ENCODE results near the gene LPP.

The LPP gene

DNA sequence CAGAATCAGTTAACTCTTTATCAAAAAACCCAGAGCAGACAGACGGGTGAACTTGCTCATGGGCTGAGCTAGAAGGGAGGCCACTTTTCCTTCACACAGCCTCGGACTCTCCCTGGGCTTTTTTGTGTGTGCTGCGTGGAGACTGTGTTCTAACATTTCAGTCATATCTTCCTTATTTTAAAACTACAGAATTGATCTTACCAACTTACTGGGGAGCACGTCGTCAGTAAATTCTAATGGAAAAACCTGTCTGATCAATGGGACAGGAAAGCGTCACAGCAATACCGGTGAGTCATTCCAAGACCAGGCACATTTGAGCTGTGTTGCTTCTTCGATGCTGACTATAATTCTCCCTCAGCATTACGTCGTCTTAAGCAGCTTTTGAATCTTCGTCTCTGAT is 145.1 kb downstream of the LPP start:
- no peak for DNase-seq (ENCODE audit: low read depth, low spot score)

- no peak for DNase-seq (ENCODE audit: low read depth, low spot score)
Measured at GRCh38 chr3:188299708-188300107, 145.8 kb downstream of the LPP start.

DNA sequence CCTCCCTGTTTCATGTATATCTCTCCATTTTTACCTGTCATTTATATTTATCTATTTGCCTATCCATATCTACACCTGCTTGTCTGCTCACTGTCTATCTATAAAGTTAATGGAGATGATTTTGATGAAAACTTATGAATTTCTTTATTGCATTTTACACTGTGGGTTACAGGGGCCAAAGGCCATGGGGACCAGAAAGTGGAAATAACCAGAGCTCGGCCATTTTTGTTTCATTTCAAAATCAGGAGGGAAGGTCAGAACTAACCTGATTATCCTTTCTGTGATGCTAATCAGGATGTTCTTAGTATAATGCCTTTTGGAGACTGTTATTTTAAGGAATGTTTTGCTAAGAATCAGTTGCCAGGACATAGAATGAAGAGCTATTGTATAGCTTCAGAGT is 147.2 kb downstream of the LPP start:
- DNase-seq (ENCODE audit: low read depth, low spot score), result no peak

GRCh38 chr3:188303286-188303799 is 149.4 kb downstream of the LPP start:
- no peak for DNase-seq (ENCODE audit: low read depth, low spot score)

DNA sequence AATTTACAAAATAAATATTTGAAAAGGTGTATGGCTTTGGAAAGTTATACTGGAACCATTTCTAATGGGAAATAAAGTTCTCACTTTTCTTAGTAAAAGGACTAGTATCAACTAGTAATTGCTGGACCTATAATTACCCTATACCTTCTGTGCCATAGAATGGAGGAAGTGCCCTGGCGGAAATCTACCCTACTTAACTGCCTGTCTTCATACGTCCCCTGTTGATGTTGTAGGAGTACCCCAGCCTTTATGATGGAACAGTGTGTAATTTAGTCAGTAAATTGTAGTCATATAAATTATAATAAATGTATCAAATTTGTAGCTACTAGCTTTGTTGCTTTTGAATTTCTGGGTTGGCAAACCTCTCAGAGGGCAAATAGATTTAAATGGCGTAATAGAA is 149.9 kb downstream of the LPP start:
- DNase-seq (ENCODE audit: low read depth, low spot score), result no peak

GRCh38 chr3:188304501-188304900 is 150.5 kb downstream of the LPP start:
- no peak for DNase-seq (ENCODE audit: low read depth, low spot score)

GRCh38 chr3:188305220-188305619 is 151.3 kb downstream of the LPP start:
- no peak for DNase-seq (ENCODE audit: low read depth, low spot score)

DNA sequence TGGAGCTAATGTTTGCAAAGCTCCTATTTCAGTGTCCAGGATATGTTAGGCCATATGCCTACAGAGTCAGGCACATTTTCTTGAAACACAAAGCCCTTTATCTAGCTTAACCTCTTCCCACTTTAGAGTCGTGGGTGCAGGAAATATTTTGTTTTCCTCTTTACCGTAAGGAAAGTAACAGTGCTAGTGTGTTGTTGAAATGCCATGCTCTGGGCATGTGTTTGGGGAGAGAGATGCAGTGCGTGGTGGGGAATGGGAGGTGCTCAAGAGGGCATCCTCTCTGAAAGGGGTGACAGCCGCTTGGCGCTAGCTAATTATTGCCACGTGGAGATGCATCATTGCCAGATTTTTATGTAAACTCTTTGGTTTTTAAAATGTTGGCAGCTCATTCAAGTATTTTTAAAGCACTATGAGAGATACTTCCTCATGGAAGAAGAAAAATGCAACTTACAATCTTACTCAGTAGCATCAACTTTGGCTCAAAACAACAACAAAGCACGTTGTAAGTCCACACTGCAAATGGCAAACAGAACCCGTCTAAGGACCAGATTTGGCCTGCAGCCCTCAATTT is 152.6 kb downstream of the LPP start:
- no peak for DNase-seq (ENCODE audit: low read depth, low spot score)

GRCh38 chr3:188309437-188310269 is 155.7 kb downstream of the LPP start:
- DNase-seq (ENCODE audit: low read depth, low spot score), result no peak

GRCh38 chr3:188310270-188310710 is 156.3 kb downstream of the LPP start:
- no peak for DNase-seq (ENCODE audit: low read depth, low spot score)

GRCh38 chr3:188315553-188315952 is 161.6 kb downstream of the LPP start:
- no peak for DNase-seq (ENCODE audit: low read depth, low spot score)

DNA sequence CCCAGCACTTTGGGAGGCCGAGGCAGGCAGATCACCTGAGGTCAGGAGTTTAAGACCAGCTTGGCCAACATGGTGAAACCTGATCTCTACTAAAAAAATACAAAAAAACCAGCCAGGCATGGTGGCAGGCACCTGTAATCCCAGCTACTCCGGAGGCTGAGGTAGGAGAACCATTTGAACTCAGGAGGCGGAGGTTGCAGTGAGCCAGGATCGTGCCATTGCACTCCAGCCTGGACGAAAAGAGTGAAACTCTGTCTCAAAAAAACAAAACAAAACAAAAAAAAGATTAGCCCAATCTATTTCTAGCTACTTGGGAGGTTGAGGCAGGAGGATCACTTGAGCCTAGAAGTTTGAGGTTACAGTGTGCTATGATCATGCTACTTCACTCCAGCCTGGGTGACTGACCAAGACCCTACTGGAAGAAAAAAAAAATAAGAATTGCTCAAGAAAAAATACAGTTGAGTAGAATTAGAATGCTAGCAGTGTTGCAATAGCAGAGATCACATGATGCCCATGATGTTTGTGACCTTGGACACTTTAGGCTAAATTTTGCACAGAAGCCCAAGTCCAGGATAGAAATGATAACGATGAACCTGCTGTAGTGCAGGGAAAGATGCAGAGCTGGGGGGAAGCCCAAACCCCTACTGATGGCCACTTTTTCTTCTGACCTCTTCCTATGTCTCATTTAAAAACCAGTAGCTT is 162.2 kb downstream of the LPP start:
- DNase-seq (ENCODE audit: low read depth, low spot score), result no peak

- no peak for DNase-seq (ENCODE audit: low read depth, low spot score)
Measured at GRCh38 chr3:188316723-188317070, 162.7 kb downstream of the LPP start.

- no peak for DNase-seq (ENCODE audit: low read depth, low spot score)
Measured at GRCh38 chr3:188319569-188319968, 165.6 kb downstream of the LPP start.

- no peak for DNase-seq (ENCODE audit: low read depth, low spot score)
Measured at GRCh38 chr3:188320757-188321156, 166.8 kb downstream of the LPP start.

- DNase-seq (ENCODE audit: low read depth, low spot score), result no peak
Measured at GRCh38 chr3:188321258-188321657, 167.3 kb downstream of the LPP start.

GRCh38 chr3:188322135-188322887 is 168.4 kb downstream of the LPP start:
- no peak for DNase-seq (ENCODE audit: low read depth, low spot score)

- DNase-seq (ENCODE audit: low read depth, low spot score), result no peak
Measured at GRCh38 chr3:188323067-188323842, 169.3 kb downstream of the LPP start.

- no peak for DNase-seq (ENCODE audit: low read depth, low spot score)
Measured at GRCh38 chr3:188326111-188326510, 172.2 kb downstream of the LPP start.

DNA sequence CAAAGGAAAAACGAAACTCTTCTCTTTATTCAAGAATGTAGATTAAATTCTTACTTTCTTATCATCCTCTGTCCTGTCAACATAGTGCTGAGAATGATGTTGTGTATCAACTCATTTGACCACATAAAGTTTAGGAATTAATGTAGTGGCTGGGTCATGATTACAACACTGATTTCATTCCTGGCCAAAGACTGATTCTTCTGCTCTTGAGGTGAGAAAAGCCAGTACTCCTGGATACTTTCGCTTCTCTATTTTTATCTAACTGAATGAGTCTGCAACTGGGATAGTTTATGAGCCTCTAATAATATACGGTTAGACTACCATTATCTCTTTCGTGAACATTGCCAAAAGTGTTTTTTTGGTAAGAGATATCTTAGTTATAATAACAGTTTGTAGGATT is 173.0 kb downstream of the LPP start:
- no peak for DNase-seq (ENCODE audit: low read depth, low spot score)

GRCh38 chr3:188327433-188327832 is 173.5 kb downstream of the LPP start:
- no peak for DNase-seq (ENCODE audit: low read depth, low spot score)
